H1 (cell line): Measurements from ENCODE around the gene FGF6. TPM values are rescaled to one million over a fixed set of nuclear protein-coding genes. Genes with fewer than 3 reads are reported as not detected.

Experiments used
- CTCF ChIA-PET: fragments of 300-600 bp; sonication (Branson Sonifier 250); formaldehyde crosslinking; loops from one replicate; lab custom pipeline; 2021; ENCODE audit not compliant: partially characterized antibody; lab: Charles Lee
- POLR2A ChIA-PET: fragments of 300-600 bp; sonication (Branson Sonifier 250); formaldehyde crosslinking; loops from one replicate; lab custom pipeline; 2021; ENCODE audit warnings: inconsistent platforms; ENCODE audit not compliant: partially characterized antibody; lab: Charles Lee
- DNase-seq, 2 experiments: peaks; one replicate each; pipeline versions ENCODE4 v3.0.0 to v3.0.0-alpha.2; 2010 to 2022; ENCODE audit warnings: low spot score in 2 of 2, low read depth in 1 of 2, mixed read lengths in 1 of 2
- FAIRE-seq: peaks from 2 replicates; lab custom pipeline; 2011; peaks lifted over from hg19 to GRCh38; lab: Jason Lieb, UNC
- H2AFZ ChIP-seq: 2 replicates; pipeline ENCODE4 v1.8.1; 2012; ENCODE audit warnings: low read length, inconsistent platforms
- H2AK5ac ChIP-seq: 2 replicates; pipeline ENCODE4 v1.6.1; 2013; ENCODE audit warnings: low read depth, low read length
- H2BK120ac ChIP-seq: replicated peaks from 2 replicates; pipeline ENCODE3; 2013; ENCODE audit warnings: low read depth, low read length, inconsistent platforms
- H2BK12ac ChIP-seq: 2 replicates; pipeline ENCODE4 v1.6.1; 2013; ENCODE audit warnings: low read depth, low read length
- H2BK15ac ChIP-seq: 2 replicates; pipeline ENCODE4 v1.6.1; 2013; ENCODE audit warnings: low read length
- H2BK20ac ChIP-seq: 2 replicates; pipeline ENCODE4 v1.6.1; 2013; ENCODE audit warnings: low read length
- H2BK5ac ChIP-seq: 2 replicates; pipeline ENCODE4 v1.6.1; 2013; ENCODE audit warnings: low read depth, low read length
- H3K14ac ChIP-seq: 2 replicates; pipeline ENCODE4 v1.6.1; 2013; ENCODE audit warnings: inconsistent platforms; ENCODE audit not compliant: insufficient read length
- H3K18ac ChIP-seq: 2 replicates; pipeline ENCODE4 v1.6.1; 2013; ENCODE audit warnings: low read length; ENCODE audit errors: extremely low read depth
- H3K23ac ChIP-seq: 2 replicates; pipeline ENCODE4 v1.6.1; 2013; ENCODE audit warnings: inconsistent platforms; ENCODE audit not compliant: insufficient read length
- H3K23me2 ChIP-seq: 2 replicates; pipeline ENCODE4 v1.6.1; 2013; ENCODE audit warnings: low read depth, low read length
- H3K27ac ChIP-seq: 2 replicates; pipeline ENCODE4 v1.6.1; 2011; ENCODE audit warnings: low read depth, low read length, inconsistent platforms
- H3K27me3 ChIP-seq, 4 experiments: replicated peaks in 1 of 4; 1 replicate in 1 of 4; 2 replicates in 3 of 4; pipeline versions ENCODE4 v1.6.1 to v1.8.1; 2011 to 2013; ENCODE audit warnings: low read length in 3 of 4, mild to moderate bottlenecking in 3 of 4, inconsistent platforms in 2 of 4, mixed read lengths in 2 of 4, moderate library complexity in 1 of 4; ENCODE audit not compliant: control insufficient read depth in 3 of 4, insufficient read depth in 3 of 4; ENCODE audit errors: extremely low read depth in 1 of 4
- H3K36me3 ChIP-seq, 4 experiments: 2 replicates each; pipeline versions ENCODE4 v1.6.1 to v1.8.1; 2011 to 2013; ENCODE audit warnings: mild to moderate bottlenecking in 4 of 4, low read length in 3 of 4, moderate library complexity in 2 of 4, control low read depth in 1 of 4, inconsistent platforms in 1 of 4; ENCODE audit not compliant: insufficient read depth in 4 of 4, control insufficient read depth in 2 of 4
- H3K4ac ChIP-seq: replicated peaks from 2 replicates; pipeline ENCODE3; 2013; ENCODE audit warnings: low read length, low read depth, mixed read lengths, inconsistent platforms; ENCODE audit not compliant: insufficient read length
- H3K4me1 ChIP-seq, 4 experiments: replicated peaks in 1 of 4; 1 replicate in 1 of 4; 2 replicates in 3 of 4; pipeline versions ENCODE4 v1.6.1 to v1.8.1; 2011 to 2013; ENCODE audit warnings: low read length in 3 of 4, inconsistent platforms in 2 of 4, mixed read lengths in 1 of 4; ENCODE audit not compliant: insufficient read depth in 4 of 4, control insufficient read depth in 3 of 4
- H3K4me2 ChIP-seq, 2 experiments: 2 replicates each; pipeline versions ENCODE4 v1.6.1 to v1.8.1; 2011 to 2013; ENCODE audit warnings: low read depth in 2 of 2, low read length in 2 of 2, control low read depth in 1 of 2, inconsistent platforms in 1 of 2, mild to moderate bottlenecking in 1 of 2; ENCODE audit not compliant: insufficient read depth in 1 of 2
- H3K4me3 ChIP-seq, 4 experiments: fragments of 200-600, 300-600 bp in 1 of 4; sonication (generic), shearing (Covaris generic), sonication (Bioruptor Twin) in 1 of 4; 2 replicates each; pipeline versions ENCODE4 v1.5.1 to v1.8.1; 2011 to 2016; ENCODE audit warnings: low read length in 4 of 4, low read depth in 3 of 4, control low read depth in 2 of 4, inconsistent platforms in 2 of 4, mild to moderate bottlenecking in 2 of 4, mixed read lengths in 1 of 4, moderate library complexity in 1 of 4; ENCODE audit not compliant: insufficient read depth in 2 of 4; ENCODE audit errors: extremely low read depth in 1 of 4
- H3K56ac ChIP-seq: replicated peaks from 2 replicates; pipeline ENCODE3; 2013; ENCODE audit warnings: low read depth, mild to moderate bottlenecking, mixed read lengths, low read length, inconsistent platforms; ENCODE audit not compliant: insufficient read length
- H3K79me1 ChIP-seq: 2 replicates; pipeline ENCODE4 v1.6.1; 2013; ENCODE audit warnings: low read depth, low read length, control low read depth
- H3K79me2 ChIP-seq, 2 experiments: 2 replicates each; pipeline versions ENCODE4 v1.6.1 to v1.8.1; 2012 to 2013; ENCODE audit warnings: low read length in 2 of 2, mild to moderate bottlenecking in 2 of 2, inconsistent platforms in 1 of 2; ENCODE audit not compliant: insufficient read depth in 2 of 2, control insufficient read depth in 1 of 2
- H3K9ac ChIP-seq, 4 experiments: replicated peaks in 1 of 4; 1 replicate in 1 of 4; 2 replicates in 3 of 4; pipeline versions ENCODE4 v1.6.1 to v1.8.1; 2011 to 2013; ENCODE audit warnings: low read depth in 3 of 4, low read length in 3 of 4, control low read depth in 2 of 4, mild to moderate bottlenecking in 2 of 4, moderate library complexity in 2 of 4, inconsistent platforms in 1 of 4; ENCODE audit errors: extremely low read depth in 1 of 4
- H3K9me3 ChIP-seq, 2 experiments: 2 replicates each; pipeline versions ENCODE4 v1.6.1 to v1.8.1; 2012 to 2013; ENCODE audit warnings: mild to moderate bottlenecking in 2 of 2, moderate library complexity in 2 of 2, control low read depth in 1 of 2, inconsistent platforms in 1 of 2, low read depth in 1 of 2, low read length in 1 of 2, mixed read lengths in 1 of 2; ENCODE audit not compliant: insufficient read depth in 2 of 2
- H4K20me1 ChIP-seq, 2 experiments: replicated peaks in 1 of 2; 2 replicates each; pipeline versions ENCODE3 to v1.8.1; 2011 to 2013; ENCODE audit warnings: inconsistent platforms in 2 of 2, low read length in 2 of 2, mild to moderate bottlenecking in 1 of 2; ENCODE audit not compliant: insufficient read depth in 2 of 2, control insufficient read depth in 1 of 2
- H4K5ac ChIP-seq: 2 replicates; pipeline ENCODE4 v1.6.1; 2013; ENCODE audit warnings: low read length, low read depth, mixed read lengths, inconsistent platforms; ENCODE audit not compliant: insufficient read length
- H4K8ac ChIP-seq: 2 replicates; pipeline ENCODE4 v1.8.0; 2013; ENCODE audit warnings: mild to moderate bottlenecking, moderate library complexity, low read length, inconsistent platforms; ENCODE audit not compliant: insufficient read depth; ENCODE audit errors: extremely low read depth
- H4K91ac ChIP-seq: replicated peaks from 2 replicates; pipeline ENCODE3; 2013; ENCODE audit warnings: low read length, mixed read lengths, inconsistent platforms; ENCODE audit not compliant: insufficient read length
- E2F6 ChIP-seq: IDR thresholded peaks from 2 replicates; pipeline ENCODE4 v1.6.1; 2012; ENCODE audit warnings: inconsistent platforms
- RAD21 ChIP-seq, 2 experiments: IDR thresholded peaks in 1 of 2; conservative IDR thresholded peaks in 1 of 2; 2 replicates each; pipeline ENCODE4 v1.6.1; 2011; ENCODE audit warnings: low read depth in 2 of 2, low read length in 2 of 2, improper control_type of control experiment in 1 of 2, inconsistent platforms in 1 of 2, mild to moderate bottlenecking in 1 of 2, moderate library complexity in 1 of 2
- SP2 ChIP-seq: IDR thresholded peaks from 2 replicates; pipeline ENCODE4 v1.6.1; 2012; ENCODE audit warnings: mild to moderate bottlenecking, low read length, inconsistent platforms
- YY1 ChIP-seq: IDR thresholded peaks from 2 replicates; pipeline ENCODE4 v1.6.1; 2011; ENCODE audit warnings: low read depth, mild to moderate bottlenecking, low read length
- WGBS, 2 experiments: shearing (Covaris generic) in 1 of 2; methylation state at CpG; one replicate each; pipeline versions ENCODE4 v1.1.6 to v1.1.7; 2013 to 2015; ENCODE audit warnings: low lambda C conversion rate in 2 of 2, mixed read lengths in 2 of 2, inconsistent platforms in 1 of 2, low coverage in 1 of 2, missing lambda C conversion rate in 1 of 2; ENCODE audit not compliant: insufficient replicate concordance in 2 of 2, insufficient coverage in 1 of 2, insufficient read length in 1 of 2; ENCODE audit errors: extremely low coverage in 1 of 2, missing lambda C conversion rate in 1 of 2; 5-methylcytosine and 5-hydroxymethylcytosine counted together
- polyA plus RNA-seq, 7 experiments: library from polyadenylated mRNA; depleted of rRNA in 3 of 7; stranded (reverse) in 5 of 7; unstranded in 2 of 7; fragments of >200 nt in 5 of 7; fragments of 200-250 nt in 2 of 7; gene quantifications; 1 replicate in 5 of 7; 2 replicates in 1 of 7; 4 replicates in 1 of 7; pipeline versions ENCODE4 v1.2.1 to v1.2.3, GENCODE V29; 2011 to 2013; ENCODE audit warnings: missing spikeins in 2 of 7, mixed read lengths in 2 of 7
- total RNA-seq: library from RNA; stranded (reverse); fragmentation: NEBNext Ultra II Directional; extraction: Animal tissue kit (Norgen Biotek cat#: 25700); gene quantifications from 2 replicates; pipeline ENCODE4 v1.2.1, GENCODE V29; 2021

Gene FGF6
- total and polyA plus RNA-seq, 2 of the 8 experiments (the other 6 are each of a cell fraction or from before 2014, with no cell fraction given): not detected

- Histone ChIP-seq H4K5ac (no peak overlapping the region), H2BK15ac (0 out of 2 replicates have a peak overlapping the region, but pooled peaks have one; percentile 51), H2BK5ac (no peak overlapping the region; the same call in 1 of the 2 replicates), H4K91ac (peak overlapping the region; percentile 59), H3K4me3 (no peak overlapping the region), H3K23ac (no peak overlapping the region), H3K9ac (no peak overlapping the region), H3K79me2 (no peaks in the 10 kb centered on the region), H2BK20ac (peak overlapping the region; percentile 77; the same call in 1 of the 2 replicates), H3K23me2 (peaks cover 4% of the 10 kb centered on the region; the same call in 1 of the 2 replicates), H2AFZ (no peak overlapping the region; the same call in 1 of the 2 replicates), H3K18ac (peak overlapping the region; percentile 55; the same call in 1 of the 2 replicates), H3K79me1 (no peaks in the 10 kb centered on the region), H4K8ac (no peak overlapping the region), H3K4me1 (peaks cover 12 to 23% (median 18%) of the 10 kb centered on the region in 4 experiments), H2BK120ac (peak overlapping the region; percentile 85), H3K4me2 (no peak overlapping the region), H4K20me1 (no peaks in the 10 kb centered on the region), H3K27me3 (no peaks in the 10 kb centered on the region; a peak in 1 of 7 replicates), H3K9me3 (no peaks in the 10 kb centered on the region), H2AK5ac (no peak overlapping the region; the same call in 1 of the 2 replicates), H3K27ac (no peak overlapping the region), H3K36me3 (no peaks in the 10 kb centered on the region), H3K4ac (no peak overlapping the region), H2BK12ac (peak overlapping the region; percentile 86), H3K56ac (no peak overlapping the region), H3K14ac (no peak overlapping the region)
- FAIRE-seq (no peak), DNase-seq (peak in 1 of 2 experiments; percentile 32)
- ChIA-PET POLR2A (no interaction called here), CTCF (interaction anchor here (4.2 kb wide), 1 partner anchor 17 kb away, joined by 24 read pairs; no protein-coding TSS in a partner anchor)
- TF ChIP-seq SP2: no peak
- no peak for TF ChIP-seq RAD21 (IDR thresholded peaks at IDR 0.05 in 1 of 2, conservative IDR thresholded peaks at IDR 0.05 in 1 of 2; ENCODE audit: low read depth in 2 of 2, low read length in 2 of 2)
- no peak for TF ChIP-seq E2F6
- TF ChIP-seq YY1: no peak
- 91 to 100% methylated on average over 1 to 14 of the region's 14 CpGs for WGBS, 2 experiments
Measured at GRCh38 chr12:4438834-4439596, 6.6 kb downstream of the FGF6 start.
